H9 (cell line): ENCODE results near the gene CDC45. TPM values are rescaled to one million over a fixed set of nuclear protein-coding genes. Genes with fewer than 3 reads are reported as not detected.

Experiments used
- DNase-seq: peaks from one replicate; pipeline ENCODE4 v3.0.0-alpha.2; 2017
- H2AFZ ChIP-seq: one replicate; pipeline ENCODE4 v1.6.1; 2013; ENCODE audit warnings: mild to moderate bottlenecking, low read length, control low read depth, moderate library complexity
- H2AK5ac ChIP-seq: 2 replicates; pipeline ENCODE4 v1.6.1; 2013; ENCODE audit warnings: low read length, control low read depth, mixed read lengths; ENCODE audit not compliant: insufficient read length
- H2BK120ac ChIP-seq: one replicate; pipeline ENCODE4 v1.6.1; 2013; ENCODE audit warnings: low read depth, mild to moderate bottlenecking, low read length, control low read depth, inconsistent platforms; ENCODE audit not compliant: poor library complexity, severe bottlenecking
- H2BK12ac ChIP-seq: 2 replicates; pipeline ENCODE4 v1.6.1; 2013; ENCODE audit warnings: low read length, control low read depth, mixed read lengths, low read depth; ENCODE audit not compliant: insufficient read length
- H2BK15ac ChIP-seq: 2 replicates; pipeline ENCODE4 v1.6.1; 2013; ENCODE audit warnings: low read depth, low read length, control low read depth
- H2BK20ac ChIP-seq: one replicate; pipeline ENCODE4 v1.6.1; 2013; ENCODE audit warnings: low read depth, mild to moderate bottlenecking, low read length, control low read depth, inconsistent platforms; ENCODE audit not compliant: poor library complexity, severe bottlenecking
- H2BK5ac ChIP-seq: 2 replicates; pipeline ENCODE4 v1.6.1; 2013; ENCODE audit warnings: low read length, control low read depth, mixed read lengths; ENCODE audit not compliant: insufficient read length
- H3K14ac ChIP-seq: 2 replicates; pipeline ENCODE4 v1.6.1; 2013; ENCODE audit warnings: low read length, control low read depth; ENCODE audit not compliant: insufficient read depth
- H3K18ac ChIP-seq: 2 replicates; pipeline ENCODE4 v1.6.1; 2013; ENCODE audit warnings: low read depth, mild to moderate bottlenecking, mixed read lengths, low read length, control low read depth; ENCODE audit not compliant: insufficient read length
- H3K23ac ChIP-seq: 2 replicates; pipeline ENCODE4 v1.6.1; 2013; ENCODE audit warnings: low read length, control low read depth, mixed read lengths, low read depth; ENCODE audit not compliant: insufficient read length
- H3K23me2 ChIP-seq: 2 replicates; pipeline ENCODE4 v1.6.1; 2013; ENCODE audit warnings: low read depth, mild to moderate bottlenecking, mixed read lengths, low read length, control low read depth; ENCODE audit not compliant: insufficient read length, poor library complexity, severe bottlenecking
- H3K27ac ChIP-seq: 2 replicates; pipeline ENCODE4 v1.5.1; 2013; ENCODE audit warnings: low read length, control low read depth, mixed read lengths, low read depth; ENCODE audit not compliant: insufficient read length
- H3K27me3 ChIP-seq: 2 replicates; pipeline ENCODE4 v1.6.1; 2013; ENCODE audit warnings: low read length, control low read depth, inconsistent platforms; ENCODE audit not compliant: insufficient read depth
- H3K4ac ChIP-seq: 2 replicates; pipeline ENCODE4 v1.6.1; 2013; ENCODE audit warnings: low read depth, mild to moderate bottlenecking, control low read depth, inconsistent platforms, low read length, moderate library complexity
- H3K4me1 ChIP-seq: 2 replicates; pipeline ENCODE4 v1.6.1; 2013; ENCODE audit warnings: low read length, control low read depth, inconsistent platforms; ENCODE audit not compliant: insufficient read depth
- H3K4me2 ChIP-seq: 2 replicates; pipeline ENCODE4 v1.6.1; 2013; ENCODE audit warnings: low read length, control low read depth, mixed read lengths; ENCODE audit not compliant: insufficient read length, insufficient read depth
- H3K56ac ChIP-seq: 2 replicates; pipeline ENCODE4 v1.6.1; 2013; ENCODE audit warnings: low read depth, mild to moderate bottlenecking, mixed read lengths, low read length, control low read depth; ENCODE audit not compliant: insufficient read length
- H3K79me1 ChIP-seq: 2 replicates; pipeline ENCODE4 v1.6.1; 2013; ENCODE audit warnings: low read depth, mild to moderate bottlenecking, moderate library complexity, low read length, control low read depth, inconsistent platforms; ENCODE audit not compliant: insufficient read depth, poor library complexity, severe bottlenecking
- H3K79me2 ChIP-seq: 2 replicates; pipeline ENCODE4 v1.6.1; 2013; ENCODE audit warnings: low read length, control low read depth, inconsistent platforms; ENCODE audit not compliant: insufficient read depth
- H3K9ac ChIP-seq: 2 replicates; pipeline ENCODE4 v1.6.1; 2013; ENCODE audit warnings: low read length, control low read depth, mixed read lengths; ENCODE audit not compliant: insufficient read length; ENCODE audit errors: extremely low read depth
- H3K9me3 ChIP-seq: one replicate; pipeline ENCODE4 v1.6.1; 2013; ENCODE audit warnings: low read depth, low read length, inconsistent platforms; ENCODE audit not compliant: control insufficient read depth
- H3T11ph ChIP-seq: one replicate; pipeline ENCODE4 v1.6.1; 2013; ENCODE audit warnings: mild to moderate bottlenecking, low read length, control low read depth, inconsistent platforms
- H4K20me1 ChIP-seq: one replicate; pipeline ENCODE4 v1.6.1; 2013; ENCODE audit not compliant: control insufficient read depth, insufficient read length, insufficient read depth
- H4K5ac ChIP-seq: 2 replicates; pipeline ENCODE4 v1.6.1; 2013; ENCODE audit warnings: low read depth, mild to moderate bottlenecking, mixed read lengths, low read length, control low read depth; ENCODE audit not compliant: insufficient read length
- H4K8ac ChIP-seq: replicated peaks from 2 replicates; pipeline ENCODE4 v1.6.1; 2013; ENCODE audit warnings: low read length, control low read depth, mixed read lengths, low read depth; ENCODE audit not compliant: insufficient read length
- H4K91ac ChIP-seq: 2 replicates; pipeline ENCODE4 v1.6.1; 2013; ENCODE audit warnings: low read depth, mild to moderate bottlenecking, moderate library complexity, mixed read lengths, low read length, control low read depth; ENCODE audit not compliant: insufficient read length
- H3K27ac Mint-ChIP-seq, 3 experiments: 2 replicates in 2 of 3; 3 replicates in 1 of 3; pipeline ENCODE4 v1.8.0; 2020 to 2021; ENCODE audit warnings: mixed read lengths in 3 of 3, mild to moderate bottlenecking in 1 of 3, moderate library complexity in 1 of 3
- H3K27me3 Mint-ChIP-seq: 2 replicates; pipeline ENCODE4 v1.8.0; 2021; ENCODE audit warnings: low read depth, mild to moderate bottlenecking, moderate library complexity, mixed read lengths
- H3K36me3 Mint-ChIP-seq, 3 experiments: 2 replicates in 2 of 3; 3 replicates in 1 of 3; pipeline ENCODE4 v1.8.0; 2020 to 2021; ENCODE audit warnings: low read depth in 3 of 3, mixed read lengths in 3 of 3; ENCODE audit not compliant: insufficient read depth in 1 of 3
- H3K4me1 Mint-ChIP-seq, 2 experiments: 2 replicates each; pipeline ENCODE4 v1.8.0; 2020; ENCODE audit warnings: mixed read lengths in 2 of 2
- H3K4me3 Mint-ChIP-seq, 2 experiments: 2 replicates in 1 of 2; 3 replicates in 1 of 2; pipeline ENCODE4 v1.8.0; 2020 to 2021; ENCODE audit warnings: mild to moderate bottlenecking in 2 of 2, mixed read lengths in 2 of 2, moderate library complexity in 1 of 2
- H3K9me3 Mint-ChIP-seq, 2 experiments: 2 replicates in 1 of 2; 3 replicates in 1 of 2; pipeline ENCODE4 v1.8.0; 2020; ENCODE audit warnings: mild to moderate bottlenecking in 2 of 2, mixed read lengths in 2 of 2, moderate library complexity in 1 of 2
- WGBS: extraction: QIAGEN DNeasy Blood & Tissue Kit; methylation state at CpG from one replicate; pipeline ENCODE4 v1.1.7; 2013; ENCODE audit warnings: missing lambda C conversion rate, low lambda C conversion rate, mixed read lengths; ENCODE audit not compliant: insufficient read length; ENCODE audit errors: extremely low coverage; 5-methylcytosine and 5-hydroxymethylcytosine counted together
- total RNA-seq: library from RNA; stranded (reverse); gene quantifications from 2 replicates; pipeline ENCODE4 v1.2.1, GENCODE V29; 2021
- TF ChIP-seq, protein P1 (sequence below): fragments of 200-600 bp; sonication (generic); conservative IDR thresholded peaks from 3 replicates; pipeline ENCODE4 v1.8.0; 2021; ENCODE audit warnings: antibody characterized with exemption, mild to moderate bottlenecking

CDC45 gene
- total RNA-seq, 1 experiment from 2014 or later: 35.7 TPM

DNA sequence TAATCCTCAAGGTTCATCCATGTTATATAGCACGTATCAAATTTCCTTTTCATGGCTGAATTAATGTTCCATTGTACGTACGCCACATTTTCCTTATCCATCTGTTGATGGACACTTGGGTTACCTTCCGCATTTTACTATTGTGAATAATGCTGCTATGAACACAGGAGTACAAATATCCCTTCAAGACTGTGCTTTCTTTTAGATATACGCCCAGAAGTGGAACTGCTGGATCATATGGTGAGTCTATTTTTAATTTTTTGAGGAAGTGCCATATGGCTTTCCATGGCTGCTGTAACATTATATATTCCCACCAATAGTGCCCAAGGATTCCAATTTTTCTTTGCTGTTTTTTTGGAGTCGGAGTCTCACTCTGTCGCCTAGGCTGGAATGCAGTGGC is 41.4 kb upstream of the CDC45 start:
- H2AK5ac ChIP-seq: no peak overlapping the region
- H3K56ac ChIP-seq: no peak overlapping the region
- no peaks in the 10 kb centered on the region for H3K79me2 ChIP-seq
- H3K23me2 ChIP-seq: no peaks in the 10 kb centered on the region
- Mint-ChIP-seq H3K4me3 (no peak overlapping the region), H3K9me3 (no peaks in the 10 kb centered on the region), H3K4me1 (peaks cover 0 to 3% of the 10 kb centered on the region in 2 experiments; a peak in 1 of 4 replicates), H3K27me3 (no peaks in the 10 kb centered on the region), H3K27ac (no peak overlapping the region), H3K36me3 (peaks cover 10 to 18% (median 14%) of the 10 kb centered on the region in 3 experiments; a peak in 6 of 7 replicates)
- no peak overlapping the region for H4K5ac ChIP-seq
- H3K23ac ChIP-seq: no peak overlapping the region
- WGBS: no CpG with 5 or more reads among the region's 7 CpGs
- no peak overlapping the region for H4K91ac ChIP-seq
- no peak overlapping the region for H2BK15ac ChIP-seq
- no peak overlapping the region for H2BK12ac ChIP-seq
- TF ChIP-seq, protein P1, sequence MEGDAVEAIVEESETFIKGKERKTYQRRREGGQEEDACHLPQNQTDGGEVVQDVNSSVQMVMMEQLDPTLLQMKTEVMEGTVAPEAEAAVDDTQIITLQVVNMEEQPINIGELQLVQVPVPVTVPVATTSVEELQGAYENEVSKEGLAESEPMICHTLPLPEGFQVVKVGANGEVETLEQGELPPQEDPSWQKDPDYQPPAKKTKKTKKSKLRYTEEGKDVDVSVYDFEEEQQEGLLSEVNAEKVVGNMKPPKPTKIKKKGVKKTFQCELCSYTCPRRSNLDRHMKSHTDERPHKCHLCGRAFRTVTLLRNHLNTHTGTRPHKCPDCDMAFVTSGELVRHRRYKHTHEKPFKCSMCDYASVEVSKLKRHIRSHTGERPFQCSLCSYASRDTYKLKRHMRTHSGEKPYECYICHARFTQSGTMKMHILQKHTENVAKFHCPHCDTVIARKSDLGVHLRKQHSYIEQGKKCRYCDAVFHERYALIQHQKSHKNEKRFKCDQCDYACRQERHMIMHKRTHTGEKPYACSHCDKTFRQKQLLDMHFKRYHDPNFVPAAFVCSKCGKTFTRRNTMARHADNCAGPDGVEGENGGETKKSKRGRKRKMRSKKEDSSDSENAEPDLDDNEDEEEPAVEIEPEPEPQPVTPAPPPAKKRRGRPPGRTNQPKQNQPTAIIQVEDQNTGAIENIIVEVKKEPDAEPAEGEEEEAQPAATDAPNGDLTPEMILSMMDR: no peak
- DNase-seq: no peak
- no peak overlapping the region for H2BK5ac ChIP-seq
- no peak overlapping the region for H2BK20ac ChIP-seq
- H3K27me3 ChIP-seq: no peaks in the 10 kb centered on the region
- no peaks in the 10 kb centered on the region for H3K4me1 ChIP-seq
- no peak overlapping the region for H3K27ac ChIP-seq
- H4K8ac ChIP-seq: no peak overlapping the region
- H3T11ph ChIP-seq: no peak overlapping the region
- H3K4ac ChIP-seq: no peak overlapping the region
- H3K9ac ChIP-seq: no peak overlapping the region
- no peak overlapping the region for H2AFZ ChIP-seq
- no peaks in the 10 kb centered on the region for H3K9me3 ChIP-seq
- H4K20me1 ChIP-seq: no peaks in the 10 kb centered on the region
- no peak overlapping the region for H3K18ac ChIP-seq
- H3K79me1 ChIP-seq: no peaks in the 10 kb centered on the region
- no peak overlapping the region for H3K14ac ChIP-seq
- no peak overlapping the region for H3K4me2 ChIP-seq
- H2BK120ac ChIP-seq: no peak overlapping the region
